ENCODE results near the gene UHRF1. TPM values are rescaled to one million over a fixed set of nuclear protein-coding genes. Genes with fewer than 3 reads are reported as not detected.

The UHRF1 gene
- total and polyA plus RNA-seq, 2 of the 4 experiments (the other 2 are of a cell fraction), result 47.4 to 57.4 TPM

- intact Hi-C loops (cut with micrococcal nuclease) (no loop called here), dilution Hi-C loops (cut with HindIII; ENCODE audit: low sequenced_read_pairs, unreplicated experiment) (no loop called here), in situ Hi-C loops (cut with MboI; ENCODE audit: low sequenced_read_pairs) (no loop called here)
- Histone ChIP-seq H3K4me1 (ENCODE audit: control insufficient read depth, insufficient read depth, low read length) (peaks cover 3% of the 10 kb centered on the region; the same call in 1 of the 2 replicates), H2BK5ac (ENCODE audit: low read depth, low read length, poor library complexity, severe bottlenecking) (no peak overlapping the region), H3K79me1 (ENCODE audit: low read depth in 1 of 2, low read length in 2 of 2) (no peaks in the 10 kb centered on the region), H4K5ac (ENCODE audit: low read depth, low read length) (no peak overlapping the region), H2AFZ (replicated peaks; ENCODE audit: low read length, poor library complexity) (peak overlapping the region; percentile 16), H4K91ac (ENCODE audit: insufficient read depth, low read depth, low read length) (no peak overlapping the region), H2BK15ac (ENCODE audit: low read depth, low read length) (no peak overlapping the region), H3K27ac (ENCODE audit: insufficient read depth, low read length) (no peak overlapping the region), H2BK20ac (ENCODE audit: low read depth, low read length) (no peak overlapping the region), H3K18ac (ENCODE audit: low read depth, low read length) (no peak overlapping the region), H2BK120ac (ENCODE audit: low read depth, low read length) (no peak overlapping the region), H2AK5ac (ENCODE audit: low read depth, low read length) (peak overlapping the region; percentile 67; the same call in 1 of the 2 replicates), H3K36me3 (ENCODE audit: control insufficient read depth, insufficient read depth, low read length) (no peaks in the 10 kb centered on the region), H3K23ac (ENCODE audit: low read depth, low read length) (no peak overlapping the region), H4K20me1 (ENCODE audit: insufficient read depth, low read length) (no peaks in the 10 kb centered on the region), H3K9me3 (ENCODE audit: control insufficient read depth, insufficient read depth, low read length) (no peaks in the 10 kb centered on the region), H3K14ac (replicated peaks; ENCODE audit: low read depth, low read length) (no peak overlapping the region), H3K27me3 (ENCODE audit: control insufficient read depth, insufficient read depth, low read length) (no peaks in the 10 kb centered on the region), H3K4me2 (ENCODE audit: low read depth, low read length) (no peak overlapping the region), H3K4ac (ENCODE audit: low read depth, low read length) (no peak overlapping the region), H2AK9ac (replicated peaks; ENCODE audit: low read depth, low read length, poor library complexity) (no peak overlapping the region), H4K8ac (ENCODE audit: low read depth in 2 of 2, low read length in 2 of 2) (no peak overlapping the region), H3K4me3 (ENCODE audit: insufficient read depth, low read depth, low read length) (no peak overlapping the region), H3K9ac (ENCODE audit: low read depth, low read length) (no peak overlapping the region), H3K56ac (ENCODE audit: extremely low read depth, insufficient read depth, low read length) (no peak overlapping the region), H3K9me1 (ENCODE audit: insufficient read depth, low read length) (0 out of 2 replicates have a peak, but pooled peaks cover 2% of the 10 kb centered on the region)
- POLR2A ChIA-PET (ENCODE audit: unreplicated experiment), result no interaction called here
- CTCF ChIA-PET, result no interaction called here
- BruUV-seq (replicated peaks), result no TSS peak
- DNase-seq (peak; percentile 47), ATAC-seq (ENCODE audit: low read depth) (no peak)
- no CpG with 5 or more reads among the region's 3 CpGs for WGBS, 2 experiments (ENCODE audit: extremely low coverage in 2 of 2, insufficient read length in 1 of 2)
- TF ChIP-seq ELK1 (IDR thresholded peaks at IDR 0.05; ENCODE audit: borderline replicate concordance, low read depth, low read length) (no peak), MXI1 (IDR thresholded peaks at IDR 0.05; ENCODE audit: borderline replicate concordance, low read depth, low read length) (no peak), USF2 (IDR thresholded peaks at IDR 0.05; ENCODE audit: low read depth, low read length) (no peak), RCOR1 (IDR thresholded peaks at IDR 0.05; ENCODE audit: insufficient replicate concordance, low read length) (no peak), RFX5 (IDR thresholded peaks at IDR 0.05; ENCODE audit: low read depth, low read length) (no peak), SMC3 (IDR thresholded peaks at IDR 0.05; ENCODE audit: low read depth, low read length) (no peak), RAD21 (IDR thresholded peaks at IDR 0.05; ENCODE audit: low read length) (no peak), MAFK (IDR thresholded peaks at IDR 0.05; ENCODE audit: low read depth, low read length) (no peak)
These were observed 12.9 kb upstream of the UHRF1 start for GRCh38 chr19:4896372-4896771.
